ENCODE data around the gene SUMO1.
"Not testable (repeated sequence)": the region's sequence is repeated elsewhere in the genome, so short reads cannot be mapped to it uniquely, and the experiment has no call there.

- not testable (repeated sequence) for TF ChIP-seq POLR2A, CTCF (IDR thresholded peaks at IDR 0.05)
These were observed 37.8 kb upstream of the SUMO1 start for GRCh38 chr2:202276078-202276720.

Data from body of pancreas (tissue), 4 donors.